ENCODE data around the gene AFDN.

DNA sequence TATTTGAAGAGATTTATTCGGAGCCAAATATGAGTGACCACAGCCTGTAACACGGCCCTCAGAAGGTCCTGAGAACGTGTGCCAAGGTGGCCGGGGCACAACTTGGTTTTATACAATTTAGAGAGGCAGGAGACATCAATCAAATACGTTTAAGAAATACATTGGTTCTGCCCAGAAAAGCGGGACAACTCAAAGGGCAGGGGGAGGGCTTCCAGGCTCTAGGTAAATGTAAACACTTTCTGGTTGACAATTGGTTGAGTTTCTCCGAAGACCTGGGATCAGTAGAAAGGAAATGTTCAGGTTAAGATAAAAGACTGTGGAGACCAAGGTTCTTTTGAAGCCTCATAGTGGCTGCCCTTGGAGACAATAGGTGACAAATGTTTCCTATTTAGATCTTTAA lies 151.9 kb downstream of the AFDN start:
- TF ChIP-seq, protein P1, sequence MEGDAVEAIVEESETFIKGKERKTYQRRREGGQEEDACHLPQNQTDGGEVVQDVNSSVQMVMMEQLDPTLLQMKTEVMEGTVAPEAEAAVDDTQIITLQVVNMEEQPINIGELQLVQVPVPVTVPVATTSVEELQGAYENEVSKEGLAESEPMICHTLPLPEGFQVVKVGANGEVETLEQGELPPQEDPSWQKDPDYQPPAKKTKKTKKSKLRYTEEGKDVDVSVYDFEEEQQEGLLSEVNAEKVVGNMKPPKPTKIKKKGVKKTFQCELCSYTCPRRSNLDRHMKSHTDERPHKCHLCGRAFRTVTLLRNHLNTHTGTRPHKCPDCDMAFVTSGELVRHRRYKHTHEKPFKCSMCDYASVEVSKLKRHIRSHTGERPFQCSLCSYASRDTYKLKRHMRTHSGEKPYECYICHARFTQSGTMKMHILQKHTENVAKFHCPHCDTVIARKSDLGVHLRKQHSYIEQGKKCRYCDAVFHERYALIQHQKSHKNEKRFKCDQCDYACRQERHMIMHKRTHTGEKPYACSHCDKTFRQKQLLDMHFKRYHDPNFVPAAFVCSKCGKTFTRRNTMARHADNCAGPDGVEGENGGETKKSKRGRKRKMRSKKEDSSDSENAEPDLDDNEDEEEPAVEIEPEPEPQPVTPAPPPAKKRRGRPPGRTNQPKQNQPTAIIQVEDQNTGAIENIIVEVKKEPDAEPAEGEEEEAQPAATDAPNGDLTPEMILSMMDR (conservative IDR thresholded peaks at IDR 0.05 in 1 of 2, IDR thresholded peaks at IDR 0.05 in 1 of 2; ENCODE audit: low read depth in 1 of 2, low read length in 2 of 2) = no peak
- TF ChIP-seq EZH2 (IDR thresholded peaks at IDR 0.05; ENCODE audit: low read length, missing control alignments) = no peak
